Breast epithelium (tissue), 4 donors: ENCODE data around the gene GAL3ST2. TPM values are rescaled to one million over a fixed set of nuclear protein-coding genes. Genes with fewer than 3 reads are reported as not detected.
A peak's percentile ranks its signal among the peaks of the same experiment; 100 is the strongest.

ENCODE experiments used
- DNase-seq, 2 donors: peaks; one replicate each; pipeline ENCODE4 v3.0.0-alpha.2; 2019; ENCODE audit warnings: low spot score in 2 of 2
- H3K27ac ChIP-seq, 2 donors: fragments of 200-600 bp; sonication (generic) in 1 of 2; one replicate each; pipeline ENCODE4 v1.5.1; 2016 to 2019; ENCODE audit warnings: mild to moderate bottlenecking in 1 of 2
- H3K27me3 ChIP-seq, 2 donors: fragments of 200-600 bp; sonication (generic) in 1 of 2; one replicate each; pipeline versions ENCODE4 v1.5.1 to v1.6.0; 2017 to 2019; ENCODE audit warnings: control low read depth in 1 of 2, mild to moderate bottlenecking in 1 of 2
- H3K36me3 ChIP-seq: fragments of 200-600 bp; one replicate; pipeline ENCODE4 v1.5.1; 2019
- H3K4me1 ChIP-seq, 2 donors: fragments of 200-600 bp; sonication (generic); one replicate each; pipeline ENCODE4 v1.5.1; 2016 to 2019; ENCODE audit warnings: control low read depth in 1 of 2
- H3K4me3 ChIP-seq, 3 donors: fragments of 200-600 bp; sonication (generic); 1 replicate in 2 of 3; 2 replicates in 1 of 3; pipeline ENCODE4 v1.5.1; 2016 to 2019; ENCODE audit warnings: mild to moderate bottlenecking in 3 of 3, moderate library complexity in 2 of 3
- H3K9me3 ChIP-seq, 2 donors: fragments of 200-600 bp; sonication (generic) in 1 of 2; one replicate each; pipeline ENCODE4 v1.5.1; 2016 to 2019; ENCODE audit warnings: control low read depth in 1 of 2
- POLR2A ChIP-seq: fragments of 450-650 bp; IDR thresholded peaks from one replicate; pipeline ENCODE4 v1.6.1; 2016; ENCODE audit warnings: antibody characterized with exemption, mild to moderate bottlenecking, moderate library complexity
- POLR2AphosphoS5 ChIP-seq, 3 donors: sonication (generic); formaldehyde crosslinking; IDR thresholded peaks; one replicate each; pipeline ENCODE4 v1.6.1; 2017; ENCODE audit warnings: antibody characterized with exemption in 3 of 3
- intact Hi-C: fragments of 100-400 bp; cut with DNase I; formaldehyde crosslinking; loops from one replicate; pipeline ENCODE4 v1.15.1; 2023; ENCODE audit warnings: low total_unique reads
- total RNA-seq, 3 donors: library from RNA; depleted of rRNA; stranded (reverse); fragments of >200 nt; gene quantifications; one replicate each; pipeline ENCODE4 v1.1.0, GENCODE V29; 2016
- TF ChIP-seq, protein P1 (sequence below), 3 donors: fragments of 450-650 bp; IDR thresholded peaks; one replicate each; pipeline ENCODE4 v1.5.1; 2016 to 2017; ENCODE audit warnings: antibody characterized with exemption in 3 of 3, mild to moderate bottlenecking in 3 of 3, moderate library complexity in 3 of 3

Gene GAL3ST2
- total RNA-seq, 3 donors from 2014 or later, result 2.6 TPM; not detected in 2

DNA sequence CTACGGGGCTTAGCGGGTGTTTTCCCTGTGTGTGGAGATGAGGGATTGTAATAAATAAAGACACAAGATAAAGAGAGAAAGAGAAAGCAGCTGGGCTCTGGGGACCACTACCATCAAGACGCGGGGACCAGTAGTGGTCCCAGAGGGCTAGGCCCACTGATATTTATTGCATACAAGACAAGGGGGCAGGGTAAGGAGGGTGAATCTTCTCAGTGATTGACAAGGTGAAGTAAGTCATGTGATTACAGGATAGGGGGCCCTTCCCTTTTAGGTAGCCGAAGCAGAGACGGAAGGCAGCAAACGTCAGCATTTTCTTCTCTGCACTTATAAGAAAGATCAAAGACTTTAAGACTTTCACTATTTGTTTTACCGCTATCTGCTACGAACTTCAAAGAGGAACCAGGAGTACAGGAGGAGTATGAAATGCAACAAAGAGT, 4.5 kb upstream of the GAL3ST2 start:
- Histone ChIP-seq H3K4me3 (no peak overlapping the region), H3K9me3 (no peaks in the 10 kb centered on the region), H3K27me3 (peaks cover 0 to 16% of the 10 kb centered on the region in 2 donors), H3K27ac (no peak overlapping the region), H3K36me3 (no peaks in the 10 kb centered on the region), H3K4me1 (no peaks in the 10 kb centered on the region)
- peak in 1 of 2 donors; percentile 2 for DNase-seq
- TF ChIP-seq, protein P1, sequence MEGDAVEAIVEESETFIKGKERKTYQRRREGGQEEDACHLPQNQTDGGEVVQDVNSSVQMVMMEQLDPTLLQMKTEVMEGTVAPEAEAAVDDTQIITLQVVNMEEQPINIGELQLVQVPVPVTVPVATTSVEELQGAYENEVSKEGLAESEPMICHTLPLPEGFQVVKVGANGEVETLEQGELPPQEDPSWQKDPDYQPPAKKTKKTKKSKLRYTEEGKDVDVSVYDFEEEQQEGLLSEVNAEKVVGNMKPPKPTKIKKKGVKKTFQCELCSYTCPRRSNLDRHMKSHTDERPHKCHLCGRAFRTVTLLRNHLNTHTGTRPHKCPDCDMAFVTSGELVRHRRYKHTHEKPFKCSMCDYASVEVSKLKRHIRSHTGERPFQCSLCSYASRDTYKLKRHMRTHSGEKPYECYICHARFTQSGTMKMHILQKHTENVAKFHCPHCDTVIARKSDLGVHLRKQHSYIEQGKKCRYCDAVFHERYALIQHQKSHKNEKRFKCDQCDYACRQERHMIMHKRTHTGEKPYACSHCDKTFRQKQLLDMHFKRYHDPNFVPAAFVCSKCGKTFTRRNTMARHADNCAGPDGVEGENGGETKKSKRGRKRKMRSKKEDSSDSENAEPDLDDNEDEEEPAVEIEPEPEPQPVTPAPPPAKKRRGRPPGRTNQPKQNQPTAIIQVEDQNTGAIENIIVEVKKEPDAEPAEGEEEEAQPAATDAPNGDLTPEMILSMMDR (IDR thresholded peaks at IDR 0.05), result no peak
- TF ChIP-seq POLR2A, result no peak
- no peak for TF ChIP-seq POLR2AphosphoS5 (IDR thresholded peaks at IDR 0.05)
- intact Hi-C loops, result no loop called here

DNA sequence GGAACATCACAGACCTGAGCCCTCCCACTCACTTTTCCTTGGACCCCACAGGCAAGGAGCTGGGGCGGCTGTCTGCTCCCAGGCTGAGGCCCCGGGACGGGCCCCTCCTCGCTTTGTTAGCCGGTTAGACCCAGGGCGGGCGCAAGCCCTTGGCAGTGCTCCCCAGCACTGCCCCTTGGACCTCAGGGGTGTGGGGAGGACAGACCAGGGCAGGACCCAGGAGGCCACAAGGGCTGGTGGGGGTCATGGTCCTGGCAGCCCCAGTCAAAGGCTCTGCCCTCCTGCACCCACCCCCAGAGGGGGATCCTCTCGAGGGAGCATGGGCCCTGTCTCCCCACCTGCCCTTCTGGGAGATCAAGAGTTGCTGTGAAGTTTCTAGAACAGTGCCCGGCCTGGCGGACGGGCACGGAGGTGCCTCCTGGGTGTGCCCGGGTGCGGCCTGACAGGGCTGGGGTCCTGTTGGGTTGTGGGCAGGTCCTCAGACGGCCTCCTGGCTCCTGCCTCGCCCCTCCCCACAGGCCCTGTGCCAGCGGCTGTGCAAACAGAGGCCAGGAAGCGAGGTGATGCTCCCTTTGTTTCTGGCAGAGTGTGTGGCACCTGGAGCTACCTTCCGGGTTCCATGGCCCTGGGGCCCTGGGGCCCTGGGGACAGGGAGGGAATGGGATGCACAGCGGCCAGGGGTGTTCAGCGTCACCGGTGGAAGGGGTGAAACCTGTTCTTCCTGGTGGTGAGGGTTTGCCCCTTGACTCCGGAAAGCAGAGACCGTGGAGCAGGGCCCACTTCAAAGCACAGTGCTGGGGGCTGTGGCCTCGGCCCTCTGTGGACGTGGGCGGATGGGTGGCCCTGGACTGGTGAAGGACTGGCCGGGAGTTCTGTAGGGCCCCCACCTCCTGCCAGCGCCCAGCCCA, 2.9 kb upstream of the GAL3ST2 start:
- no peak overlapping the region for H3K27ac ChIP-seq
- peak in 1 of 2 donors; percentile 13 for DNase-seq
- H3K9me3 ChIP-seq, result no peaks in the 10 kb centered on the region
- H3K4me3 ChIP-seq, result no peak overlapping the region
- intact Hi-C loops, result loop anchor here (1.0 kb wide), 1 partner anchor 18 kb away; no protein-coding TSS in a partner anchor
- H3K36me3 ChIP-seq, result no peaks in the 10 kb centered on the region
- peaks cover 0 to 16% of the 10 kb centered on the region in 2 donors for H3K27me3 ChIP-seq
- no peaks in the 10 kb centered on the region for H3K4me1 ChIP-seq
- TF ChIP-seq, protein P1 (IDR thresholded peaks at IDR 0.05), result no peak
- TF ChIP-seq POLR2AphosphoS5 (IDR thresholded peaks at IDR 0.05), result no peak
- TF ChIP-seq POLR2A, result no peak

DNA sequence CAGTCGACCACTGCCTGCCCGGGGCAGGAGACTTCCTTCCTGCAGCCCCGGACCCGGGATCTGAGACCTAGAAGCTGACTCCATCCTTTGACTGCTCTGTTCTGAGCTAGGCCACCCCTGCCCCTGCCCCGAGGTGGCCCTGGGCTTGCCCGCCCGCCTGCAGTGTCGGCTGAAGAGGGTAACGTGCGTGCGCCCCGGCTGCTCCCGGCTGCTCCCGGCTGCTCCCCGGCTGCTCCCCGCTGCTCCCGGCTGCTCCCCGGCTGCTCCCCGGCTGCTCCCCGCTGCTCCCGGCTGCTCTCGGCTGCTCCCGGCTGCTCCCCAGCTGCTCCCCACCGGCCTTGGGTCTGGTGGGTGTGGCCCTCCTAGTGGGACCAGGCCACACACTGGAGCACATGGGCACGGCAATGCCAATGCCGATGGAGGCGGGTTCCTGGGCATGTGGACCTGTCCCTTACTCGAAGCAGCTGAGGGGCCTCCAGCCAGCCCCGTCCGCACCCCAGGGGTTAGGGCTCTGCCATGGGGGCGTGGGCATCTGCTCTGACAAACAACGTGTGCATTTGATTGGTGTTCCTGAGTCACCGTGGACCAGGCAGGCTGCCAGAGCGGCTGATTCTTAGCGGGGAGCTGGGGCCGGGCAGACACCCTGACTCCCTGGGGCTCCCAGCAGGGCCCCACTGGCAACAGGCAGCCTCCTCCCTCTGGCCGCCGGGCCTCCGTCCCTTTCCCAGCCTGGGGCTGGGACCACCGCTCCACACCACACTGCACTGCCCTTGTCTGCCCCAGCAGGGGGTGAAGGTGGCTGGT, 2.0 kb upstream of the GAL3ST2 start:
- Histone ChIP-seq H3K27me3 (peaks cover 0 to 16% of the 10 kb centered on the region in 2 donors), H3K4me3 (no peak overlapping the region), H3K27ac (no peak overlapping the region), H3K4me1 (no peaks in the 10 kb centered on the region), H3K9me3 (peaks cover 0 to under 1% of the 10 kb centered on the region in 2 donors), H3K36me3 (no peaks in the 10 kb centered on the region)
- DNase-seq, result peak in 1 of 2 donors; percentile 15
- intact Hi-C loops, result loop anchor here (1.0 kb wide), 1 partner anchor 19 kb away; no protein-coding TSS in a partner anchor
- TF ChIP-seq POLR2AphosphoS5 (IDR thresholded peaks at IDR 0.05), result no peak
- TF ChIP-seq, protein P1 (IDR thresholded peaks at IDR 0.05), result no peak

DNA sequence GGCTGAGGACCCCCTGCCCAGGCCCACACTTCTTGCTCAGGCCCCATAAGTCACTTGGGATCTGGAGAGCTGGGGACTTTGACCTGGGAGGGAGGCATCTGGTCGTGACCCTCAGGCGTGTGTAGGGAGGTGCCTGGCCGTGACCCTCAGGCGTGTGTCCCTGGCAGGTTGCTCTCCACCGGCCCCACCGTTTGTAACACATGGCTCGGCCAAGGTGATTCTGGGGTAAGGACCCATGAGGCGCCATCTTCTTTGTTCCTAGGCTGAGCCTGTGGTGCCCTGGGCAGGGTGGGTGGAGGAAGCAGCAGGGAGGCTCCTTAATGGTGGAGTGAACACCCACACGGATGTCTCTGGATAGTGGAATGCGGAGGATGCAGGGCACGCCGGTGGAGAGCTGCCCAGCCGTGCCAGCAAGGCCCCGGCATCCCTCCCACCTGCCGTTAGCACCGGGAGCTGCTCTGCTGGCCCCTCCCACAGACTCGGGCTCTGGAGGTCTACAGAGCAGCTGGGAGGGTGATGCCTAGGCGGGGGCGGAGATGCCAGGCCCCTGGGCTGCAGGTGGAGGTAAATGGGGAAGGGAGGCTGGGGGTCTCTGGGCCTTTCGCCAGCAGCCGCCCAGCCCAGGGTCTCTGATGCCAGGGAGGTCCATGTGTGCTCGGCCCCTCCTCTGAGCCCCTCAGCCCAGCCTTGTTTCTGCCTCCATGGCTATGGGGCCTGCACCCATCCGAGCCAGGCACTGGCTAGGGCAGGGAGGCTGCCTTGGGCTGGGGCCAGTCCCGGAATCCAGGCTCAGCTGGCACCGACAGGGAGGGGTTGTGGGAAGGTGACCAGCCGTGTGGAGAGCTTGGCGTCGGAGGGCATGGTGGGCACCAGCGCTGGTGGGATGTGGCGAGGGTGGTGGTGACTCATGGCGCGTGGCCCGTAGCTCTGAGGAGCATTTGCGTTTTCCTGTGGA, 1.1 kb upstream of the GAL3ST2 start:
- Histone ChIP-seq H3K27ac (no peak overlapping the region), H3K36me3 (no peaks in the 10 kb centered on the region), H3K27me3 (peaks cover 0 to 16% of the 10 kb centered on the region in 2 donors), H3K4me3 (no peak overlapping the region), H3K9me3 (peaks cover 0 to 3% of the 10 kb centered on the region in 2 donors), H3K4me1 (no peaks in the 10 kb centered on the region)
- intact Hi-C loops, result no loop called here
- TF ChIP-seq, protein P1 (IDR thresholded peaks at IDR 0.05), result no peak
- TF ChIP-seq POLR2AphosphoS5 (IDR thresholded peaks at IDR 0.05), result no peak
- no peak for TF ChIP-seq POLR2A
- DNase-seq, result peak in 1 of 2 donors; percentile 15
